ENCODE data around the gene ANKRD13B.
A peak's percentile ranks its signal among the peaks of the same experiment; 100 is the strongest.

Gene ANKRD13B

DNA sequence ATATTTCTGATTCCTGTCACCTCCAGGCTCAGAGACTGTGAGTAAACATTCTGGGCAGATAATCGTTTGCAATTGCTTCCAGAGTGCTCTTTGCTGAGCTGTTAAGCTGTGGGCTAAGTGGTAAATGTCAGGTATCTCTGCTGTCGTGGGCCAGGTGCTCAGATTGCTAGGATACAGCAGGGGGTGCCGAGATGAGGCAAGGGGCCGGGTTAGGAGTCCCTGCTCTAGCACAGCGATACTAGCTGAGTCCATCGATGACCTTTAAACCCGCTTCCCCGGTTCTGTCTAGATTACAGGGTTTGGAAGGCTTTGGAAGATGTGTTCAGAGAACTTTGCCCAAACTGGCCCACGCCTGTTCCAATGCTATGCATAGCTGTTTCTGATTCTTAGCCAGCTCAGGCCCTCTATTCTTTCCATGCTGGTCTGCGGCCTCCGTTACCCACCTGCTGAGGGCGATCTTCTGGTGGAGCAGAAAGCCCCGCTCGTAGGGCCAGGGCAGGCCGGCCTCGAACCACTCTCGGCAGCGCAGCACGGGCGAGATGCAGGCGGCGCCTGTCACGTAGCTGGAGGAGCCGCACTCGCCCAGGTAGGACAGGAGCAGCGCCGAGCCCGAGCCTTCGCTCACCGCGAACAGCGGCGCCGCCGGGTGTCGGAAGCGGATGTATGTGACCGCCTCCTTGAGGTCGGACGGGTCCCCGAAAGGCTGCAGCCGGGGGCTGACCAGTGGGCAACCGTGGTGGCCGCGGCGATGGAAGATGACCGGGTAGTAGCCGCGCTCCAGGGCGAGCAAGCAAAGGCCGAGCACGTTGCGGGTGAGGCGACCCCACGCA lies 27.1 kb upstream of the ANKRD13B start:
- H3K27ac ChIP-seq, result no peak overlapping the region; the same call in 1 of the 2 replicates
- TF ChIP-seq ZFX (IDR thresholded peaks at IDR 0.05), result no peak
- TF ChIP-seq, protein P1, sequence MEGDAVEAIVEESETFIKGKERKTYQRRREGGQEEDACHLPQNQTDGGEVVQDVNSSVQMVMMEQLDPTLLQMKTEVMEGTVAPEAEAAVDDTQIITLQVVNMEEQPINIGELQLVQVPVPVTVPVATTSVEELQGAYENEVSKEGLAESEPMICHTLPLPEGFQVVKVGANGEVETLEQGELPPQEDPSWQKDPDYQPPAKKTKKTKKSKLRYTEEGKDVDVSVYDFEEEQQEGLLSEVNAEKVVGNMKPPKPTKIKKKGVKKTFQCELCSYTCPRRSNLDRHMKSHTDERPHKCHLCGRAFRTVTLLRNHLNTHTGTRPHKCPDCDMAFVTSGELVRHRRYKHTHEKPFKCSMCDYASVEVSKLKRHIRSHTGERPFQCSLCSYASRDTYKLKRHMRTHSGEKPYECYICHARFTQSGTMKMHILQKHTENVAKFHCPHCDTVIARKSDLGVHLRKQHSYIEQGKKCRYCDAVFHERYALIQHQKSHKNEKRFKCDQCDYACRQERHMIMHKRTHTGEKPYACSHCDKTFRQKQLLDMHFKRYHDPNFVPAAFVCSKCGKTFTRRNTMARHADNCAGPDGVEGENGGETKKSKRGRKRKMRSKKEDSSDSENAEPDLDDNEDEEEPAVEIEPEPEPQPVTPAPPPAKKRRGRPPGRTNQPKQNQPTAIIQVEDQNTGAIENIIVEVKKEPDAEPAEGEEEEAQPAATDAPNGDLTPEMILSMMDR (conservative IDR thresholded peaks at IDR 0.05), result no peak; the same call in 1 of the 2 replicates

DNA sequence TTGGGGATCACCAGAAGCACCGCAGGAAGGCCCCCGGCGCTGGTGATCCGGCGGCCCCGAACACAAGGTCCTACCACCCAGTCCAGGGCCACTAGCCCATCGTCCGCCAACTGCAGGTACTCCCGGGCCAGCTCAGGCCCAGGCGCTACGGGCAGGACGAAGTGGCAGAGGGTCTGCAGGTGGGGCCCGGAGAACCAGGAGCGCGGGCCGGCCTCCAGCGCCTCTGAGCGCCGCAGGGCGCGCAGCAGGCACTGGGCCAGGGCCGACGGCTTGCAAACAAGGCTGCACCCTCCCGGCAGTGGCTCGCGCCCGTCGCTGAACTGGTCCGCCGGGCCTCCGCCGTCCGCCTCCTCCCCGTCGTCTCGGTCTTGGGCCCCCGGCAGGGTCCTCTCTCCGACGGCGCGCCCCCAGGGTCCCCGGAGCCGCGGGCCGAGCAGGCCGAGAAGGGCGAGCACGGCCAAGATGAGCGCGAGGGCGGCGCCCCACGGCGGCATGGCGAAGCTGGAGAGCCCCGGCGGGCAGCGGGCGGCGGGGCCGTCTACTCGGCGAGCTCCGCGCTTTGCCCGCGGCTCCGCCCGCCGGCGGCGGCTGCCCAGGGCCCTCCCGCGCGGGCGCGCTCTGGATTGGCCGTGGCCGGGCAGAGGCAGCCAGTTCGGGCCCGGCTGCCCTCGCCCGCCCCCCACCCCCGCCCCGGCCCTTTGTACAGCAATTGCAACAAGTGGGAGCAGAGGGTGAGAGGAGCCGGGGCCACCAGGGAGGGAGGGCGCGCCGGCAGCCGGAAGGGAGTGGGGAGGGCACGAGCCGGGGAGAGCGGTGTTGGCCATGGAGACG lies 26.2 kb upstream of the ANKRD13B start, which contains the start of gene ABHD15:
Gene ABHD15 (minus strand): TSS at position 565 of the 831 bp plus-strand sequence. CDS start 71 bp downstream, at position 494.
- 0 out of 2 replicates have a peak, but pooled peaks have one; percentile 39 for TF ChIP-seq ZFX (IDR thresholded peaks at IDR 0.05)
- TF ChIP-seq, protein P1 (conservative IDR thresholded peaks at IDR 0.05), result no peak; the same call in 1 of the 2 replicates

DNA sequence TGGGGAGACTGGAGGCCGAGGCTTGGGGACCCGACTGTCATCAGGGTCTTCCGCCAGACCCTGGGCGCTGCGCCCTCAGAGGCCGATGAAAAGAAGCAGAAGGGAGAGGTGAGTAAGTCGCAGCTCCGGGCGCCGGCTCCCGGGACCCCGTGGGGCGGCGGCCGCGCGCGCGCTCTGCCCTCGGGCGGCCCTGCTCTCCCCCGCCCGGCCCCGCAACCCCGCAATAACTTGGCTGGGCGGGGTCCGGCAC lies 25.7 kb upstream of the ANKRD13B start:
- peak overlapping the region; percentile 73 for H3K27ac ChIP-seq
- TF ChIP-seq ZFX (IDR thresholded peaks at IDR 0.05), result no peak
- TF ChIP-seq, protein P1 (conservative IDR thresholded peaks at IDR 0.05), result no peak

More for the DNA sequence above, 26.2 kb upstream of the ANKRD13B start, which contains the start of gene ABHD15:
- peak within 1 kb of the TSS; percentile 73 for H3K27ac ChIP-seq

DNA sequence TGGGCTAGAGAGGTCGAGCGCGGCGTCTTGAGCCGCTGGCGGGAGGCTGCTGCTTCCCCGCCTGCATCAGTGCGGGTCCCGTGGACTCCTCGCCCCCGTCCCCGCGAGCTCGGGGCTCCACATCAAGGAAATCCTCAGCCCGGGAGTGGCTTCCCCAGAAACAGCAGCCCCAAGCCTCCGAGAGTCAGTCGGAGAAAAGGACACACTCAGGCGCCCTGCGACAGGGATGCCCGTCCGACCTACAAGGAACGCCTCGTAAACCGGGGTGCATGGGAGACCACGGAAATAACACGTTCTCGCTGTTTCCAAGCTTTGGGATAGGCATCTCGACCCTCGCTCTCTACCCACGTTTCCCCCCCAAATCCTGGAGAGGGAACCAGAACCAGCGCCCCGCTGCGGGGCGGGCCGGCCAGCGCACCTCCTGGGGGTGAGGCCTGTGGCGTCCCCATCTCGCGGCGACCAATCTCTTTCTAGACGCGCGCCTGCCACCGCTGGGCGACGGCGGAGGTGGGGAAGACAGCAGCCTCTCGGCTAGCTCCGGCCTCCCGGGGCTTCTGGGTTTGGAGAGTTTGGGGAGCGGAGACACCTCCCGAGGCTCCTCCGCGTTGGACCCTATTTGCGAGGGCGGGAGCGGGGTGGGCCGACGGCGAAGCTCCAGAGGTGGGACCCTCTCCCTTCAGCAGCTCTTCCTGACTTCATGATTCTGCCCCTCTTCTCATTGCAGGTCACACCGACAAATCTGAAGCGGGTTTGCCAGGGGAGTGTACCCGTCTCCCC lies 25.2 kb upstream of the ANKRD13B start:
- H3K27ac ChIP-seq, result peak overlapping the region; percentile 73
- TF ChIP-seq ZFX (IDR thresholded peaks at IDR 0.05), result no peak
- TF ChIP-seq, protein P1 (conservative IDR thresholded peaks at IDR 0.05), result peak; percentile 58

DNA sequence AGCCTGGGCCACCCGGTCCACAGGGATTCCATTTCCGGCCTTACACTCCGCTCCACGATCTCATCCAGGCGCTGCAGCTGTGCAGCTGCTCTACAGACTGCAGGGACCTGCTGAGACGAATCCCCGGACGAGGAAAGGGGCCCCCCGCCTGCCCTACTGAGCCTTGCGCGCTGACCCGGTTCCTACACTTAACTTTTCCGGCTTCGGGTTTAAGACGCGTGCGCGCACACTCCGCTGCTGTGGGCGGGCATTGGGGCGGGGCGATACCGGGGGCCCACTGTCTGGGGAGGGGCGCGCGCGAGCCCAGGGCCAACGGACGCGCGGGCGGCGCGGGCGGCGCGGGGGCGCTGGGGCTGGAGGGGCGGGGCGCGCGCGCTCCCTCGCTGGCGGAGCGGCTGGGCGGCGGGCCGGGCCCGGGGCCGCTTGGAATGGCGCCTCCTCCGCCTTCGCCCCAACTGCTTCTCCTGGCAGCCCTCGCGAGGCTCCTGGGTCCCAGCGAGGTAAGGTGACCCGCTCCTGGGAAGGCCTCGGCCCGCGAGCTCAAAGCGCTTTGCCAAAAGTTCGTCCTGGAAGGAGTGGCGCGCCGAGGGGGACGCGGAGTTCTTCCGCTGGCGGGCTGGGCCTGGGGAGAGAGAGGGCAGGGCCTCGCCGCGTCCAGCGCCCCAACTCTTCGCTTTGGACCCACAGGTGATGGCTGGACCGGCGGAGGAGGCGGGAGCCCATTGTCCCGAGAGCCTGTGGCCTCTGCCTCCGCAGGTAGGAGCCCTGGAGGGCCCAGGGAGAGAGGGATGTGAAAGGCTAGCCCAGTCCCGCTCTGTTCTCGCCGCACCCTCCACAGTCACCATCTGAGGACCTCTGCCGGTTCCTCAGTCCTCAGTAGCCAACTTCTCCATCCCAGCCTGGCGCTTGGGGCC lies 24.3 kb upstream of the ANKRD13B start, which contains the start of gene TP53I13:
Gene TP53I13 (plus strand): TSS at position 371 of the 914 bp plus-strand sequence. CDS start 58 bp downstream, at position 429.
- peak within 1 kb of the TSS; percentile 73 for H3K27ac ChIP-seq
- peak; percentile 80; the same call in 1 of the 2 replicates for TF ChIP-seq ZFX (IDR thresholded peaks at IDR 0.05)
- TF ChIP-seq, protein P1 (conservative IDR thresholded peaks at IDR 0.05), result no peak

DNA sequence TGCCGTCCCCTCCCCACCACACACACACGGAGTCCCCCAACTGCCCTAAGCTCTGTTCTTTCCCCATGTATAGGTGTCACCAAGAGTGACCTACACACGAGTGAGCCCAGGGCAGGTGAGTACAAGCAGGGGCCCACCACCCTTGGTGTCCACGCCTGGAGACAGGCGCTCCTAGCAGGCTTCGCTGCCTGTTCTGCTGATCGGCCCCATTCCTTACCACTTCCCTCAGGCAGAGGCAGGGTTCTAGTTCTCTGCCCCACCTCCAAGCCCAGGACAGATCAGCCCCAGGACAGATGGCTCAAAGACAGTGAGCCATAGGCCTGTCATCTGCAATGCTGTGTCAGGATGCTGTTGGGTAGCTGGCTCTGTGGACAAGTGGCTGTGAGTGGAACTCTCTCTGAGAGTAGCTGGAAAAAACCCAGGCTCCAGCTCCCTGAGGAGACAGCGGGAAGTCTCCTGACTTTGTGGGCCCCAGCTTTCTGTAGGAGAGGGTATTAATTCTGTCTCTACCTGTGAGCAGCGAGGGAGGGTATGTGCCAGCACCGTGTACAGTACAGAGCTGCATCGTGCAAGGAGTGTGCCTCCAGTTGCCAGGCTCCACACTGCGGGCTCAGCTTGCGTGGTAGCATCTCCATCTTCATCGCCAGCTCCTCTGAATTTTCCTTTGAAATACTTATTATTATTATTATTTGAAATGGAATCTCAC lies 23.5 kb upstream of the ANKRD13B start:
- no peak for TF ChIP-seq ZFX (IDR thresholded peaks at IDR 0.05)
- TF ChIP-seq, protein P1 (conservative IDR thresholded peaks at IDR 0.05), result no peak
- H3K27ac ChIP-seq, result peak overlapping the region; percentile 73
